HEK293 (cell line): Measurements from ENCODE around the gene CLDN7.

ENCODE experiments used
- HOXC10 ChIP-seq: sonication (generic); formaldehyde crosslinking; IDR thresholded peaks from 2 replicates; pipeline ENCODE4 v1.8.1; 2023; ENCODE audit warnings: mild to moderate bottlenecking, missing genetic modification reagents
- SETDB1 ChIP-seq: IDR thresholded peaks from one replicate; pipeline ENCODE4 v1.6.1; 2017; ENCODE audit warnings: mild to moderate bottlenecking, low read length, moderate library complexity, mixed read lengths; ENCODE audit not compliant: insufficient read length
- ZIC2 ChIP-seq: fragments of 450-650 bp; formaldehyde crosslinking; IDR thresholded peaks from 2 replicates; pipeline ENCODE4 v1.5.1; 2016; ENCODE audit warnings: missing biosample characterization, missing genetic modification characterization
- ZNF19 ChIP-seq: fragments of 450-650 bp; formaldehyde crosslinking; IDR thresholded peaks from 2 replicates; pipeline ENCODE4; 2016; ENCODE audit warnings: missing biosample characterization, missing genetic modification characterization, low read depth
- ZNF350 ChIP-seq: fragments of 450-650 bp; formaldehyde crosslinking; IDR thresholded peaks from 2 replicates; pipeline ENCODE4 v1.5.0; 2017; ENCODE audit warnings: missing biosample characterization, mild to moderate bottlenecking, missing genetic modification characterization
- ZNF510 ChIP-seq: fragments of 450-650 bp; formaldehyde crosslinking; IDR thresholded peaks from 2 replicates; pipeline ENCODE4 v1.5.1; 2018; ENCODE audit warnings: mild to moderate bottlenecking, missing genetic modification characterization, missing biosample characterization; ENCODE audit not compliant: insufficient replicate concordance
- ZNF529 ChIP-seq: fragments of 450-650 bp; formaldehyde crosslinking; IDR thresholded peaks from 2 replicates; pipeline ENCODE4 v1.5.1; 2017; ENCODE audit warnings: missing genetic modification characterization, missing biosample characterization; ENCODE audit not compliant: insufficient replicate concordance
- ZNF670 ChIP-seq: fragments of 450-650 bp; formaldehyde crosslinking; IDR thresholded peaks from 2 replicates; pipeline ENCODE4 v1.5.1; 2016; ENCODE audit warnings: missing biosample characterization, missing genetic modification characterization, low read depth
- ZNF707 ChIP-seq: fragments of 450-650 bp; formaldehyde crosslinking; IDR thresholded peaks from 2 replicates; pipeline ENCODE4 v1.5.1; 2016; ENCODE audit warnings: missing biosample characterization, missing genetic modification characterization
- TF ChIP-seq, protein P1 (sequence below): fragments of 450-650 bp; formaldehyde crosslinking; IDR thresholded peaks from 2 replicates; pipeline ENCODE4 v1.5.1; 2016; ENCODE audit warnings: missing biosample characterization, missing genetic modification characterization, borderline replicate concordance
- TF ChIP-seq, protein P2 (sequence below): fragments of 450-650 bp; formaldehyde crosslinking; IDR thresholded peaks from 2 replicates; pipeline ENCODE4 v1.5.1; 2016; ENCODE audit warnings: missing biosample characterization, missing genetic modification characterization
- TF ChIP-seq, protein P3 (sequence below): fragments of 450-650 bp; formaldehyde crosslinking; IDR thresholded peaks from 2 replicates; pipeline ENCODE4 v1.5.1; 2016; ENCODE audit warnings: missing biosample characterization, missing genetic modification characterization
- TF ChIP-seq, protein P4 (sequence below): fragments of 450-650 bp; formaldehyde crosslinking; IDR thresholded peaks from 2 replicates; pipeline ENCODE4 v1.5.1; 2016; ENCODE audit warnings: missing biosample characterization, missing genetic modification characterization
- TF ChIP-seq, protein P5 (sequence below): fragments of 450-650 bp; IDR thresholded peaks from 2 replicates; pipeline ENCODE4 v1.5.1; 2018; ENCODE audit warnings: missing biosample characterization, mild to moderate bottlenecking, missing genetic modification characterization
- TF ChIP-seq, protein P6 (sequence below): fragments of 450-650 bp; formaldehyde crosslinking; conservative IDR thresholded peaks from 2 replicates; pipeline ENCODE4 v1.5.1; 2016; ENCODE audit warnings: low read depth, missing biosample characterization, missing genetic modification characterization
- TF ChIP-seq, protein P7 (sequence below): fragments of 450-650 bp; formaldehyde crosslinking; IDR thresholded peaks from 2 replicates; pipeline ENCODE4 v1.5.1; 2017; ENCODE audit warnings: missing biosample characterization, missing genetic modification characterization

Gene CLDN7

DNA sequence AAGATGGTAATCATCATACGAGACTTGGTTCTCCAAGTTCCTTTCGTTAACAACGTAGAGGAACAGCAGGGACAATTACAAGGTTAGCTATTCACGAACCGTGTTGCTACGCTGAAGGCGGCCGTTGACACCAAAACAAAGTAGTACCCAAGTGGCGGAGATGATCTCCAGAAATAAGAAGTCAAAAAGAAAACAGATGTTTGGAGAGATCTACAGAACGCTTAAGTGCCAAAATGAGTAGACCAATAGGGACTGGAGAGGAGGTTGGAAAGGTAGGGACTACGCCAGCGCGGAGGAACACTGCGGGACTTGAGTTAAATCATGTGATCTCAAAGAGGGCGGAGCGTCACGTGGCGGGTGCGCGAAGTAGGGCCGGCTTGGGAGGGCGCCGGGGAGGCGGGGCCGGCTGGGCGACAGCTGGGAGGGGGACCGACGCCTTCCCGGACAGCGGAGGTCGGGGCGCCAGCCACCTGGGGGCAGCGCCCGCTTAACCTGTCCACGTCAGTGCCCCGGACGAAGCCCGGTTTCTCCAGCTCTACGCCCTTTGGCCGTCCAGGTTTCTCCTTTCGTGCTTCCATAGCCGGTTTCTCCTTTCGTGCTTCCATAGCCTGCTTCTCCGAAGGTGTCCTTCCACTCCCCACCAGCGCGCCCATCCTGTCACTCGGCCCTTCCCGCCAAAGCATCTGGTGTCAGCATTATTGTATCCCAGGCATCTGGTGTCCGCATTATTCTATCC is 19.4 kb downstream of the CLDN7 start (continued):
- TF ChIP-seq, protein P1, sequence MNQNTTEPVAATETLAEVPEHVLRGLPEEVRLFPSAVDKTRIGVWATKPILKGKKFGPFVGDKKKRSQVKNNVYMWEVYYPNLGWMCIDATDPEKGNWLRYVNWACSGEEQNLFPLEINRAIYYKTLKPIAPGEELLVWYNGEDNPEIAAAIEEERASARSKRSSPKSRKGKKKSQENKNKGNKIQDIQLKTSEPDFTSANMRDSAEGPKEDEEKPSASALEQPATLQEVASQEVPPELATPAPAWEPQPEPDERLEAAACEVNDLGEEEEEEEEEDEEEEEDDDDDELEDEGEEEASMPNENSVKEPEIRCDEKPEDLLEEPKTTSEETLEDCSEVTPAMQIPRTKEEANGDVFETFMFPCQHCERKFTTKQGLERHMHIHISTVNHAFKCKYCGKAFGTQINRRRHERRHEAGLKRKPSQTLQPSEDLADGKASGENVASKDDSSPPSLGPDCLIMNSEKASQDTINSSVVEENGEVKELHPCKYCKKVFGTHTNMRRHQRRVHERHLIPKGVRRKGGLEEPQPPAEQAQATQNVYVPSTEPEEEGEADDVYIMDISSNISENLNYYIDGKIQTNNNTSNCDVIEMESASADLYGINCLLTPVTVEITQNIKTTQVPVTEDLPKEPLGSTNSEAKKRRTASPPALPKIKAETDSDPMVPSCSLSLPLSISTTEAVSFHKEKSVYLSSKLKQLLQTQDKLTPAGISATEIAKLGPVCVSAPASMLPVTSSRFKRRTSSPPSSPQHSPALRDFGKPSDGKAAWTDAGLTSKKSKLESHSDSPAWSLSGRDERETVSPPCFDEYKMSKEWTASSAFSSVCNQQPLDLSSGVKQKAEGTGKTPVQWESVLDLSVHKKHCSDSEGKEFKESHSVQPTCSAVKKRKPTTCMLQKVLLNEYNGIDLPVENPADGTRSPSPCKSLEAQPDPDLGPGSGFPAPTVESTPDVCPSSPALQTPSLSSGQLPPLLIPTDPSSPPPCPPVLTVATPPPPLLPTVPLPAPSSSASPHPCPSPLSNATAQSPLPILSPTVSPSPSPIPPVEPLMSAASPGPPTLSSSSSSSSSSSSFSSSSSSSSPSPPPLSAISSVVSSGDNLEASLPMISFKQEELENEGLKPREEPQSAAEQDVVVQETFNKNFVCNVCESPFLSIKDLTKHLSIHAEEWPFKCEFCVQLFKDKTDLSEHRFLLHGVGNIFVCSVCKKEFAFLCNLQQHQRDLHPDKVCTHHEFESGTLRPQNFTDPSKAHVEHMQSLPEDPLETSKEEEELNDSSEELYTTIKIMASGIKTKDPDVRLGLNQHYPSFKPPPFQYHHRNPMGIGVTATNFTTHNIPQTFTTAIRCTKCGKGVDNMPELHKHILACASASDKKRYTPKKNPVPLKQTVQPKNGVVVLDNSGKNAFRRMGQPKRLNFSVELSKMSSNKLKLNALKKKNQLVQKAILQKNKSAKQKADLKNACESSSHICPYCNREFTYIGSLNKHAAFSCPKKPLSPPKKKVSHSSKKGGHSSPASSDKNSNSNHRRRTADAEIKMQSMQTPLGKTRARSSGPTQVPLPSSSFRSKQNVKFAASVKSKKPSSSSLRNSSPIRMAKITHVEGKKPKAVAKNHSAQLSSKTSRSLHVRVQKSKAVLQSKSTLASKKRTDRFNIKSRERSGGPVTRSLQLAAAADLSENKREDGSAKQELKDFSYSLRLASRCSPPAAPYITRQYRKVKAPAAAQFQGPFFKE (tag by site-specific recombination) = no peak
- TF ChIP-seq, protein P2, sequence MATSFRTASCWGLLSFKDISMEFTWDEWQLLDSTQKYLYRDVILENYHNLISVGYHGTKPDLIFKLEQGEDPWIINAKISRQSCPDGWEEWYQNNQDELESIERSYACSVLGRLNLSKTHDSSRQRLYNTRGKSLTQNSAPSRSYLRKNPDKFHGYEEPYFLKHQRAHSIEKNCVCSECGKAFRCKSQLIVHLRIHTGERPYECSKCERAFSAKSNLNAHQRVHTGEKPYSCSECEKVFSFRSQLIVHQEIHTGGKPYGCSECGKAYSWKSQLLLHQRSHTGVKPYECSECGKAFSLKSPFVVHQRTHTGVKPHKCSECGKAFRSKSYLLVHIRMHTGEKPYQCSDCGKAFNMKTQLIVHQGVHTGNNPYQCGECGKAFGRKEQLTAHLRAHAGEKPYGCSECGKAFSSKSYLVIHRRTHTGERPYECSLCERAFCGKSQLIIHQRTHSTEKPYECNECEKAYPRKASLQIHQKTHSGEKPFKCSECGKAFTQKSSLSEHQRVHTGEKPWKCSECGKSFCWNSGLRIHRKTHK (tag by site-specific recombination) = no peak
- TF ChIP-seq ZNF350 (tag by site-specific recombination) = no peak
- no peak for TF ChIP-seq ZNF510 (tag by site-specific recombination)
- no peak for TF ChIP-seq ZNF670 (tag by site-specific recombination)
- TF ChIP-seq, protein P3, sequence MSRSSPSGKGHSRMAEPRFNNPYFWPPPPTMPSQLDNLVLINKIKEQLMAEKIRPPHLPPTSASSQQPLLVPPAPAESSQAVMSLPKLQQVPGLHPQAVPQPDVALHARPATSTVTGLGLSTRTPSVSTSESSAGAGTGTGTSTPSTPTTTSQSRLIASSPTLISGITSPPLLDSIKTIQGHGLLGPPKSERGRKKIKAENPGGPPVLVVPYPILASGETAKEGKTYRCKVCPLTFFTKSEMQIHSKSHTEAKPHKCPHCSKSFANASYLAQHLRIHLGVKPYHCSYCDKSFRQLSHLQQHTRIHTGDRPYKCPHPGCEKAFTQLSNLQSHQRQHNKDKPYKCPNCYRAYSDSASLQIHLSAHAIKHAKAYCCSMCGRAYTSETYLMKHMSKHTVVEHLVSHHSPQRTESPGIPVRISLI (tag by site-specific recombination) = no peak
- TF ChIP-seq, protein P4, sequence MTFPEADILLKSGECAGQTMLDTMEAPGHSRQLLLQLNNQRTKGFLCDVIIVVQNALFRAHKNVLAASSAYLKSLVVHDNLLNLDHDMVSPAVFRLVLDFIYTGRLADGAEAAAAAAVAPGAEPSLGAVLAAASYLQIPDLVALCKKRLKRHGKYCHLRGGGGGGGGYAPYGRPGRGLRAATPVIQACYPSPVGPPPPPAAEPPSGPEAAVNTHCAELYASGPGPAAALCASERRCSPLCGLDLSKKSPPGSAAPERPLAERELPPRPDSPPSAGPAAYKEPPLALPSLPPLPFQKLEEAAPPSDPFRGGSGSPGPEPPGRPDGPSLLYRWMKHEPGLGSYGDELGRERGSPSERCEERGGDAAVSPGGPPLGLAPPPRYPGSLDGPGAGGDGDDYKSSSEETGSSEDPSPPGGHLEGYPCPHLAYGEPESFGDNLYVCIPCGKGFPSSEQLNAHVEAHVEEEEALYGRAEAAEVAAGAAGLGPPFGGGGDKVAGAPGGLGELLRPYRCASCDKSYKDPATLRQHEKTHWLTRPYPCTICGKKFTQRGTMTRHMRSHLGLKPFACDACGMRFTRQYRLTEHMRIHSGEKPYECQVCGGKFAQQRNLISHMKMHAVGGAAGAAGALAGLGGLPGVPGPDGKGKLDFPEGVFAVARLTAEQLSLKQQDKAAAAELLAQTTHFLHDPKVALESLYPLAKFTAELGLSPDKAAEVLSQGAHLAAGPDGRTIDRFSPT (tag by site-specific recombination) = peak; percentile 94
- TF ChIP-seq, protein P5, sequence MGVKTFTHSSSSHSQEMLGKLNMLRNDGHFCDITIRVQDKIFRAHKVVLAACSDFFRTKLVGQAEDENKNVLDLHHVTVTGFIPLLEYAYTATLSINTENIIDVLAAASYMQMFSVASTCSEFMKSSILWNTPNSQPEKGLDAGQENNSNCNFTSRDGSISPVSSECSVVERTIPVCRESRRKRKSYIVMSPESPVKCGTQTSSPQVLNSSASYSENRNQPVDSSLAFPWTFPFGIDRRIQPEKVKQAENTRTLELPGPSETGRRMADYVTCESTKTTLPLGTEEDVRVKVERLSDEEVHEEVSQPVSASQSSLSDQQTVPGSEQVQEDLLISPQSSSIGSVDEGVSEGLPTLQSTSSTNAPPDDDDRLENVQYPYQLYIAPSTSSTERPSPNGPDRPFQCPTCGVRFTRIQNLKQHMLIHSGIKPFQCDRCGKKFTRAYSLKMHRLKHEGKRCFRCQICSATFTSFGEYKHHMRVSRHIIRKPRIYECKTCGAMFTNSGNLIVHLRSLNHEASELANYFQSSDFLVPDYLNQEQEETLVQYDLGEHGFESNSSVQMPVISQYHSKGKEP (tag by site-specific recombination) = no peak; the same call in 1 of the 2 replicates
- TF ChIP-seq ZNF19 (tag by site-specific recombination) = no peak; the same call in none of the 2 replicates
- TF ChIP-seq, protein P6, sequence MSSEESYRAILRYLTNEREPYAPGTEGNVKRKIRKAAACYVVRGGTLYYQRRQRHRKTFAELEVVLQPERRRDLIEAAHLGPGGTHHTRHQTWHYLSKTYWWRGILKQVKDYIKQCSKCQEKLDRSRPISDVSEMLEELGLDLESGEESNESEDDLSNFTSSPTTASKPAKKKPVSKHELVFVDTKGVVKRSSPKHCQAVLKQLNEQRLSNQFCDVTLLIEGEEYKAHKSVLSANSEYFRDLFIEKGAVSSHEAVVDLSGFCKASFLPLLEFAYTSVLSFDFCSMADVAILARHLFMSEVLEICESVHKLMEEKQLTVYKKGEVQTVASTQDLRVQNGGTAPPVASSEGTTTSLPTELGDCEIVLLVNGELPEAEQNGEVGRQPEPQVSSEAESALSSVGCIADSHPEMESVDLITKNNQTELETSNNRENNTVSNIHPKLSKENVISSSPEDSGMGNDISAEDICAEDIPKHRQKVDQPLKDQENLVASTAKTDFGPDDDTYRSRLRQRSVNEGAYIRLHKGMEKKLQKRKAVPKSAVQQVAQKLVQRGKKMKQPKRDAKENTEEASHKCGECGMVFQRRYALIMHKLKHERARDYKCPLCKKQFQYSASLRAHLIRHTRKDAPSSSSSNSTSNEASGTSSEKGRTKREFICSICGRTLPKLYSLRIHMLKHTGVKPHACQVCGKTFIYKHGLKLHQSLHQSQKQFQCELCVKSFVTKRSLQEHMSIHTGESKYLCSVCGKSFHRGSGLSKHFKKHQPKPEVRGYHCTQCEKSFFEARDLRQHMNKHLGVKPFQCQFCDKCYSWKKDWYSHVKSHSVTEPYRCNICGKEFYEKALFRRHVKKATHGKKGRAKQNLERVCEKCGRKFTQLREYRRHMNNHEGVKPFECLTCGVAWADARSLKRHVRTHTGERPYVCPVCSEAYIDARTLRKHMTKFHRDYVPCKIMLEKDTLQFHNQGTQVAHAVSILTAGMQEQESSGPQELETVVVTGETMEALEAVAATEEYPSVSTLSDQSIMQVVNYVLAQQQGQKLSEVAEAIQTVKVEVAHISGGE (tag by site-specific recombination) = peak; percentile 57; the same call in 1 of the 2 replicates
- TF ChIP-seq, protein P7, sequence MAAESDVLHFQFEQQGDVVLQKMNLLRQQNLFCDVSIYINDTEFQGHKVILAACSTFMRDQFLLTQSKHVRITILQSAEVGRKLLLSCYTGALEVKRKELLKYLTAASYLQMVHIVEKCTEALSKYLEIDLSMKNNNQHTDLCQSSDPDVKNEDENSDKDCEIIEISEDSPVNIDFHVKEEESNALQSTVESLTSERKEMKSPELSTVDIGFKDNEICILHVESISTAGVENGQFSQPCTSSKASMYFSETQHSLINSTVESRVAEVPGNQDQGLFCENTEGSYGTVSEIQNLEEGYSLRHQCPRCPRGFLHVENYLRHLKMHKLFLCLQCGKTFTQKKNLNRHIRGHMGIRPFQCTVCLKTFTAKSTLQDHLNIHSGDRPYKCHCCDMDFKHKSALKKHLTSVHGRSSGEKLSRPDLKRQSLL = 0 out of 2 replicates have a peak, but pooled peaks have one; percentile 16
- TF ChIP-seq ZNF707 (tag by site-specific recombination) = no peak
- no peak for TF ChIP-seq HOXC10 (CRISPR knock-in tag)
- no peak for TF ChIP-seq SETDB1
- no peak for TF ChIP-seq ZNF529 (tag by site-specific recombination)
- peak; percentile 85 for TF ChIP-seq ZIC2 (tag by site-specific recombination)
